Mesendoderm (in vitro differentiated cells): ENCODE results near the gene CDH12.

ENCODE experiments used
- DNase-seq: peaks from one replicate; pipeline ENCODE4 v3.0.0; 2013
- H2AK5ac ChIP-seq: 2 replicates; pipeline ENCODE4 v1.6.1; 2013; ENCODE audit warnings: low read length, inconsistent platforms
- H2BK120ac ChIP-seq: 2 replicates; pipeline ENCODE4 v1.6.1; 2013; ENCODE audit warnings: low read depth, mild to moderate bottlenecking, low read length, moderate library complexity, mixed read lengths
- H2BK15ac ChIP-seq: replicated peaks from 2 replicates; pipeline ENCODE4 v1.6.1; 2013; ENCODE audit warnings: low read depth, mild to moderate bottlenecking, moderate library complexity
- H2BK5ac ChIP-seq: 2 replicates; pipeline ENCODE4 v1.6.1; 2013; ENCODE audit warnings: low read length, inconsistent platforms
- H3K18ac ChIP-seq: 2 replicates; pipeline ENCODE4 v1.6.1; 2013; ENCODE audit warnings: mild to moderate bottlenecking, low read length, mixed read lengths
- H3K23ac ChIP-seq: one replicate; pipeline ENCODE4 v1.6.1; 2013; ENCODE audit warnings: low read length
- H3K27ac ChIP-seq: 2 replicates; pipeline ENCODE4 v1.5.1; 2013; ENCODE audit warnings: low read depth, mild to moderate bottlenecking, inconsistent platforms, low read length, moderate library complexity
- H3K27me3 ChIP-seq: 2 replicates; pipeline ENCODE4 v1.6.1; 2013; ENCODE audit warnings: low read length, control low read depth, mild to moderate bottlenecking, inconsistent platforms; ENCODE audit not compliant: insufficient read depth, poor library complexity
- H3K36me3 ChIP-seq: 2 replicates; pipeline ENCODE4 v1.6.1; 2013; ENCODE audit warnings: low read length, inconsistent platforms; ENCODE audit not compliant: control insufficient read depth, insufficient read depth
- H3K4ac ChIP-seq: one replicate; pipeline ENCODE4 v1.6.1; 2013; ENCODE audit warnings: low read depth, mild to moderate bottlenecking, low read length, moderate library complexity
- H3K4me1 ChIP-seq: 2 replicates; pipeline ENCODE4 v1.6.1; 2013; ENCODE audit warnings: low read depth, low read length, inconsistent platforms; ENCODE audit not compliant: control insufficient read depth
- H3K4me2 ChIP-seq: 2 replicates; pipeline ENCODE4 v1.6.1; 2013; ENCODE audit warnings: low read length
- H3K4me3 ChIP-seq: 2 replicates; pipeline ENCODE4 v1.5.1; 2013; ENCODE audit warnings: mild to moderate bottlenecking, low read length
- H3K56ac ChIP-seq: one replicate; pipeline ENCODE4 v1.6.1; 2013; ENCODE audit warnings: low read length
- H3K79me1 ChIP-seq: 2 replicates; pipeline ENCODE4 v1.6.1; 2013; ENCODE audit warnings: low read length, inconsistent platforms
- H3K79me2 ChIP-seq: 2 replicates; pipeline ENCODE4 v1.6.1; 2013; ENCODE audit warnings: mild to moderate bottlenecking, low read length; ENCODE audit not compliant: control insufficient read depth, insufficient read depth
- H3K9ac ChIP-seq: 2 replicates; pipeline ENCODE4 v1.6.1; 2013; ENCODE audit warnings: low read length, inconsistent platforms
- H4K5ac ChIP-seq: one replicate; pipeline ENCODE4 v1.6.1; 2013; ENCODE audit warnings: low read length
- H4K8ac ChIP-seq: one replicate; pipeline ENCODE4 v1.6.1; 2013; ENCODE audit warnings: low read depth, mild to moderate bottlenecking, control low read depth, low read length, moderate library complexity
- WGBS: extraction: QIAGEN DNeasy Blood & Tissue Kit; methylation state at CpG from one replicate; pipeline ENCODE4 v1.1.7; 2013; ENCODE audit warnings: low lambda C conversion rate, missing lambda C conversion rate; ENCODE audit not compliant: insufficient coverage; ENCODE audit errors: extremely low coverage; 5-methylcytosine and 5-hydroxymethylcytosine counted together

Gene CDH12

DNA sequence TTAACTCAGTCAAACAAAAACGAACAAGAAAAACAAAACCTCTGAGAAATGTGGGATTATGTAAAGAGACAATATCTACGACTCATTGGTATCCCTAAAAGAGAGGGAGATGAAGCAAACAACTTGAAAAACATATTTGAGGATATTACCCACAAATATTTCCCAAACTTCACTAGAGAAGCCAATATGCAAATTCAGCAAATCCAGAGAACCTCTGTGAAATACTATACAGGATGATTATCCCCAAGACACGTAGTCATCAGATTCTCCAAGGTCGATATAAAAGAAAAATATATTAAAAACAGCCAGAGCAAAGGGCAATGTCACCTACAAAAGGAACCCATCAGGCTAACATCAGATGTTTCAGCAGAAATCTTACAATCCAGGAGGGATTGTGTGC lies 226.1 kb downstream of the CDH12 start:
- H3K27ac ChIP-seq = no peak overlapping the region
- H3K79me2 ChIP-seq = no peaks in the 10 kb centered on the region
- DNase-seq = no peak
- H2AK5ac ChIP-seq = no peak overlapping the region
- no peak overlapping the region for H3K9ac ChIP-seq
- no peak overlapping the region for H4K5ac ChIP-seq
- no peak overlapping the region for H3K4me2 ChIP-seq
- H3K79me1 ChIP-seq = no peaks in the 10 kb centered on the region
- H3K4me3 ChIP-seq = no peak overlapping the region
- no peak overlapping the region for H3K18ac ChIP-seq
- no peak overlapping the region for H2BK15ac ChIP-seq
- no peak overlapping the region for H4K8ac ChIP-seq
- no peak overlapping the region for H3K56ac ChIP-seq
- no peaks in the 10 kb centered on the region for H3K36me3 ChIP-seq
- H3K27me3 ChIP-seq = no peaks in the 10 kb centered on the region
- no peak overlapping the region for H2BK120ac ChIP-seq
- no peak overlapping the region for H3K23ac ChIP-seq
- WGBS = no CpG with 5 or more reads among the region's 4 CpGs
- H3K4ac ChIP-seq = no peak overlapping the region
- no peak overlapping the region for H2BK5ac ChIP-seq
- no peaks in the 10 kb centered on the region for H3K4me1 ChIP-seq

- Histone ChIP-seq H3K56ac (no peak overlapping the region), H3K18ac (no peak overlapping the region), H3K4me3 (no peak overlapping the region), H2AK5ac (no peak overlapping the region), H4K8ac (no peak overlapping the region), H3K27ac (no peak overlapping the region), H3K79me1 (no peaks in the 10 kb centered on the region), H3K79me2 (no peaks in the 10 kb centered on the region), H2BK15ac (no peak overlapping the region), H3K4ac (no peak overlapping the region), H2BK120ac (no peak overlapping the region), H3K36me3 (no peaks in the 10 kb centered on the region), H2BK5ac (no peak overlapping the region), H3K23ac (no peak overlapping the region), H4K5ac (no peak overlapping the region), H3K9ac (no peak overlapping the region), H3K4me2 (no peak overlapping the region), H3K4me1 (no peaks in the 10 kb centered on the region), H3K27me3 (no peaks in the 10 kb centered on the region)
- DNase-seq = no peak
- WGBS = no CpG with 5 or more reads among the region's 2 CpGs
Measured at GRCh38 chr5:22625451-22625850, 227.7 kb downstream of the CDH12 start.

DNA sequence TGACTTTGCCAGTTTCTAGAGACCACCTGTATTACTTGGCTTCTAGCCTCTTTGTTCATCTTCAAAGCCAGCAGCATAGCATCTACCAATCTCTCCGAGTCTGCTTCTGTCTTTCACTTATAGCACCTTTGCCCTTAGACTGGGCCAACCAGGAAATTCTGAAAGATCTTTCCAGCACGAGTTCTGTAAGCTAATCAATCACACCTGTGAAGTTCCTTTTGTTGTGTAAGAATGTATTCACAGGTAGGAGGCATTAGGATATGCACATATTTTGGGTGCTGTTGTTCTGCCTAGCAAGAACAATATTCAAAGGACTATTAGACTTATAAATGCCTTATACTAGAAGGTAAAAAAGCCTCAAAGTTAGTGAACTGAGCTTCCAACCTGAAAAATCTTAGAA lies 232.1 kb downstream of the CDH12 start:
- Histone ChIP-seq H4K8ac (no peak overlapping the region), H3K79me1 (no peaks in the 10 kb centered on the region), H2AK5ac (no peak overlapping the region), H3K4me1 (no peaks in the 10 kb centered on the region), H3K36me3 (no peaks in the 10 kb centered on the region), H3K4ac (no peak overlapping the region), H3K79me2 (no peaks in the 10 kb centered on the region), H3K27ac (no peak overlapping the region), H3K4me2 (no peak overlapping the region), H2BK5ac (no peak overlapping the region), H3K4me3 (no peak overlapping the region), H2BK120ac (no peak overlapping the region), H3K9ac (no peak overlapping the region), H3K23ac (no peak overlapping the region), H3K56ac (no peak overlapping the region), H3K27me3 (no peaks in the 10 kb centered on the region), H3K18ac (no peak overlapping the region), H2BK15ac (no peak overlapping the region), H4K5ac (no peak overlapping the region)
- DNase-seq = peak; percentile 47
- WGBS = no CpG with 5 or more reads among the region's 2 CpGs

GRCh38 chr5:22615964-22616363 lies 237.2 kb downstream of the CDH12 start:
- DNase-seq = no peak
- H3K4me1 ChIP-seq = no peaks in the 10 kb centered on the region
- H3K4me3 ChIP-seq = no peak overlapping the region
- no peak overlapping the region for H3K18ac ChIP-seq
- no peaks in the 10 kb centered on the region for H3K79me2 ChIP-seq
- H4K5ac ChIP-seq = no peak overlapping the region
- WGBS = no CpG with 5 or more reads among the region's 1 CpG
- no peak overlapping the region for H3K27ac ChIP-seq
- no peaks in the 10 kb centered on the region for H3K27me3 ChIP-seq
- no peak overlapping the region for H2BK15ac ChIP-seq
- H3K4ac ChIP-seq = no peak overlapping the region
- H3K79me1 ChIP-seq = no peaks in the 10 kb centered on the region
- no peak overlapping the region for H2AK5ac ChIP-seq
- H3K23ac ChIP-seq = no peak overlapping the region
- H4K8ac ChIP-seq = no peak overlapping the region
- H3K4me2 ChIP-seq = no peak overlapping the region
- H3K9ac ChIP-seq = no peak overlapping the region
- H3K36me3 ChIP-seq = no peaks in the 10 kb centered on the region
- no peak overlapping the region for H2BK120ac ChIP-seq
- H3K56ac ChIP-seq = no peak overlapping the region
- H2BK5ac ChIP-seq = no peak overlapping the region

- Histone ChIP-seq H3K27ac (no peak overlapping the region), H2AK5ac (no peak overlapping the region), H3K23ac (no peak overlapping the region), H3K18ac (no peak overlapping the region), H3K4me2 (no peak overlapping the region), H2BK120ac (no peak overlapping the region), H3K79me1 (no peaks in the 10 kb centered on the region), H3K4me1 (no peaks in the 10 kb centered on the region), H3K36me3 (no peaks in the 10 kb centered on the region), H4K5ac (no peak overlapping the region), H2BK5ac (no peak overlapping the region), H4K8ac (no peak overlapping the region), H3K4ac (no peak overlapping the region), H3K27me3 (no peaks in the 10 kb centered on the region), H3K4me3 (no peak overlapping the region), H3K9ac (no peak overlapping the region), H3K79me2 (no peaks in the 10 kb centered on the region), H2BK15ac (no peak overlapping the region), H3K56ac (no peak overlapping the region)
- no CpG with 5 or more reads among the region's 5 CpGs for WGBS
- no peak for DNase-seq
Measured at GRCh38 chr5:22614486-22615094, 238.6 kb downstream of the CDH12 start.

- no peak overlapping the region for H3K4me2 ChIP-seq
- no peaks in the 10 kb centered on the region for H3K4me1 ChIP-seq
- H3K27ac ChIP-seq = no peak overlapping the region
- WGBS = no CpG with 5 or more reads among the region's 1 CpG
- H3K18ac ChIP-seq = no peak overlapping the region
- H4K5ac ChIP-seq = no peak overlapping the region
- H3K4ac ChIP-seq = no peak overlapping the region
- H2BK15ac ChIP-seq = no peak overlapping the region
- no peak overlapping the region for H3K4me3 ChIP-seq
- H4K8ac ChIP-seq = no peak overlapping the region
- no peaks in the 10 kb centered on the region for H3K27me3 ChIP-seq
- H3K23ac ChIP-seq = no peak overlapping the region
- no peak overlapping the region for H3K9ac ChIP-seq
- H3K79me1 ChIP-seq = no peaks in the 10 kb centered on the region
- no peak overlapping the region for H2BK5ac ChIP-seq
- H2BK120ac ChIP-seq = no peak overlapping the region
- H2AK5ac ChIP-seq = no peak overlapping the region
- no peak overlapping the region for H3K56ac ChIP-seq
- H3K36me3 ChIP-seq = no peaks in the 10 kb centered on the region
- no peaks in the 10 kb centered on the region for H3K79me2 ChIP-seq
- no peak for DNase-seq
Measured at GRCh38 chr5:22612928-22613327, 240.2 kb downstream of the CDH12 start.
